ENCODE measurements around the gene EGF.

DNA sequence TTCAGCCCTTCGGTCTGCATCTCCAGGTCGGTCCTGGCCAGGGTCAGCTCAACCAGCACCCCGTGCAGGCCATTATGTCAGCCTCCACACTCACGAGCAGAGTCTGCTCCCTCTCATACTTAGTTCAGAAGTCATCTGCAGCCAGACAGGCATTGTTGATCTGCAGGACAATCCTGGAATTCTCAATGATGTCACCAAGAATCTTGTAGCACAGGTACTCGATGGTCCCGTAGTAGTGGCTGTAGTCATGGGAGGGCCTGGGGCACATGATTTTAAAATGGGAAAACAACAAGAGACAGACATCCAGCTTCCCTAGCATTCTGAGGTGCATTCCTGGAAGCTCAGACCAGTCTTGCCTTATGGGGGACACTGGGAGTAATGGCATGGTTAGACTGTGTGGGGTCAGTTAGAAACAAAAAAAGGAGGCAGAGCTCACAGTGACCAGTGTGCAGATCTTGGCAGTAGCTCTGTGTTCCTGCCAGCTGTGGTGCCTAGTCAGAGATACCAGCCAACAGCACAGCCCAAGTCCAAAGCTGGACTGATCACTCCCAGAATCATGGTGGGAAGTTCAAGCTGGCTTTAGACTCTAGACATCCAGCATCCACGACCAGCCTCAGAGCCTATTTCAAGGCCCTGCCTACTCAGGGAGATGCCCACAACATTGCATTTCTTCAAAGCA is 32.9 kb upstream of the EGF start:
- TF ChIP-seq ARNTL (CRISPR knock-in tag; IDR thresholded peaks at IDR 0.05; ENCODE audit: borderline replicate concordance, low read depth): no peak
- TF ChIP-seq, protein P1, sequence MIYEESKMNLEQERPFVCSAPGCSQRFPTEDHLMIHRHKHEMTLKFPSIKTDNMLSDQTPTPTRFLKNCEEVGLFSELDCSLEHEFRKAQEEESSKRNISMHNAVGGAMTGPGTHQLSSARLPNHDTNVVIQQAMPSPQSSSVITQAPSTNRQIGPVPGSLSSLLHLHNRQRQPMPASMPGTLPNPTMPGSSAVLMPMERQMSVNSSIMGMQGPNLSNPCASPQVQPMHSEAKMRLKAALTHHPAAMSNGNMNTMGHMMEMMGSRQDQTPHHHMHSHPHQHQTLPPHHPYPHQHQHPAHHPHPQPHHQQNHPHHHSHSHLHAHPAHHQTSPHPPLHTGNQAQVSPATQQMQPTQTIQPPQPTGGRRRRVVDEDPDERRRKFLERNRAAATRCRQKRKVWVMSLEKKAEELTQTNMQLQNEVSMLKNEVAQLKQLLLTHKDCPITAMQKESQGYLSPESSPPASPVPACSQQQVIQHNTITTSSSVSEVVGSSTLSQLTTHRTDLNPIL (CRISPR knock-in tag; IDR thresholded peaks at IDR 0.05; ENCODE audit: low read depth): no peak
- TF ChIP-seq SNAI2 (CRISPR knock-in tag; IDR thresholded peaks at IDR 0.05): no peak
- TF ChIP-seq ZNF70 (CRISPR knock-in tag; IDR thresholded peaks at IDR 0.05): no peak
- no peak for TF ChIP-seq RARB (CRISPR knock-in tag; IDR thresholded peaks at IDR 0.05)
- TF ChIP-seq, protein P2, sequence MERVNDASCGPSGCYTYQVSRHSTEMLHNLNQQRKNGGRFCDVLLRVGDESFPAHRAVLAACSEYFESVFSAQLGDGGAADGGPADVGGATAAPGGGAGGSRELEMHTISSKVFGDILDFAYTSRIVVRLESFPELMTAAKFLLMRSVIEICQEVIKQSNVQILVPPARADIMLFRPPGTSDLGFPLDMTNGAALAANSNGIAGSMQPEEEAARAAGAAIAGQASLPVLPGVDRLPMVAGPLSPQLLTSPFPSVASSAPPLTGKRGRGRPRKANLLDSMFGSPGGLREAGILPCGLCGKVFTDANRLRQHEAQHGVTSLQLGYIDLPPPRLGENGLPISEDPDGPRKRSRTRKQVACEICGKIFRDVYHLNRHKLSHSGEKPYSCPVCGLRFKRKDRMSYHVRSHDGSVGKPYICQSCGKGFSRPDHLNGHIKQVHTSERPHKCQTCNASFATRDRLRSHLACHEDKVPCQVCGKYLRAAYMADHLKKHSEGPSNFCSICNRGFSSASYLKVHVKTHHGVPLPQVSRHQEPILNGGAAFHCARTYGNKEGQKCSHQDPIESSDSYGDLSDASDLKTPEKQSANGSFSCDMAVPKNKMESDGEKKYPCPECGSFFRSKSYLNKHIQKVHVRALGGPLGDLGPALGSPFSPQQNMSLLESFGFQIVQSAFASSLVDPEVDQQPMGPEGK (CRISPR knock-in tag; IDR thresholded peaks at IDR 0.05; ENCODE audit: borderline replicate concordance): no peak
- no peak for TF ChIP-seq ZC3H10 (CRISPR knock-in tag; IDR thresholded peaks at IDR 0.05)
- TF ChIP-seq ESRRG (CRISPR knock-in tag; IDR thresholded peaks at IDR 0.05): no peak
- no peak for TF ChIP-seq CSDC2 (CRISPR knock-in tag; IDR thresholded peaks at IDR 0.05)

All from SK-N-SH treated with all-trans-retinoic acid at 6 μM for 48 hours (cell line).